ENCODE data around the gene GDF9. TPM values are rescaled to one million over a fixed set of nuclear protein-coding genes. Genes with fewer than 3 reads are reported as not detected.

GDF9 gene
- total RNA-seq, 3 donors from 2014 or later, result 0.28 to 0.41 (median 0.36) TPM

GRCh38 chr5:132825033-132825833, 41.0 kb downstream of the GDF9 start:
- no peak for ATAC-seq
- DNase-seq, result no peak
- Histone ChIP-seq H3K9me3 (no peaks in the 10 kb centered on the region), H3K4me3 (no peak overlapping the region), H3K4me1 (ENCODE audit: low read depth) (peaks cover 6% of the 10 kb centered on the region), H3K36me3 (ENCODE audit: low read depth) (no peaks in the 10 kb centered on the region)
- intact Hi-C loops (cut with DNase I, micrococcal nuclease), result no loop called here
- no peak for TF ChIP-seq CTCF (IDR thresholded peaks at IDR 0.05)

- no peak for TF ChIP-seq CTCF (IDR thresholded peaks at IDR 0.05)
- no peak for DNase-seq
- Histone ChIP-seq H3K4me3 (no peak overlapping the region), H3K4me1 (ENCODE audit: low read depth) (peaks cover 6% of the 10 kb centered on the region), H3K36me3 (ENCODE audit: low read depth) (no peaks in the 10 kb centered on the region), H3K9me3 (no peaks in the 10 kb centered on the region)
- intact Hi-C loops (cut with DNase I, micrococcal nuclease), result no loop called here
- ATAC-seq, result no peak
Measured at GRCh38 chr5:132824426-132824825, 41.8 kb downstream of the GDF9 start.

GRCh38 chr5:132823481-132824050, 42.7 kb downstream of the GDF9 start:
- intact Hi-C loops (cut with DNase I, micrococcal nuclease), result no loop called here

GRCh38 chr5:132822650-132823480, 43.4 kb downstream of the GDF9 start:
- ATAC-seq, result no peak
- Histone ChIP-seq H3K36me3 (ENCODE audit: low read depth) (no peaks in the 10 kb centered on the region), H3K9me3 (no peaks in the 10 kb centered on the region), H3K4me1 (ENCODE audit: low read depth) (no peaks in the 10 kb centered on the region), H3K4me3 (no peak overlapping the region)
- no peak for TF ChIP-seq CTCF (IDR thresholded peaks at IDR 0.05)
- intact Hi-C loops (cut with DNase I, micrococcal nuclease), result no loop called here
- no peak for DNase-seq

More at GRCh38 chr5:132823481-132824050, 42.7 kb downstream of the GDF9 start:
- DNase-seq (no peak), ATAC-seq (no peak)
- H3K4me1 ChIP-seq (ENCODE audit: low read depth), result peaks cover 1% of the 10 kb centered on the region
- no peaks in the 10 kb centered on the region for H3K9me3 ChIP-seq
- no peak for TF ChIP-seq CTCF (IDR thresholded peaks at IDR 0.05)
- no peaks in the 10 kb centered on the region for H3K36me3 ChIP-seq (ENCODE audit: low read depth)
- no peak overlapping the region for H3K4me3 ChIP-seq

- Histone ChIP-seq H3K9me3 (no peaks in the 10 kb centered on the region), H3K4me3 (no peak overlapping the region), H3K36me3 (ENCODE audit: low read depth) (no peaks in the 10 kb centered on the region), H3K4me1 (ENCODE audit: low read depth) (no peaks in the 10 kb centered on the region)
- intact Hi-C loops (cut with DNase I, micrococcal nuclease), result no loop called here
- TF ChIP-seq CTCF (IDR thresholded peaks at IDR 0.05), result no peak
- DNase-seq (no peak), ATAC-seq (no peak)
Measured at GRCh38 chr5:132821791-132822190, 44.5 kb downstream of the GDF9 start.

Measured in mucosa of descending colon (tissue), 3 donors.